SK-N-MC (cell line): ENCODE measurements around the gene TAF3.

Experiments used
- EZH2 ChIP-seq: fragments of 200-600 bp; sonication (generic); IDR thresholded peaks from one replicate; pipeline ENCODE4 v1.6.1; 2017; ENCODE audit warnings: antibody characterized with exemption
- POLR2AphosphoS5 ChIP-seq: IDR thresholded peaks from 2 replicates; pipeline ENCODE4 v1.6.1; 2012; ENCODE audit warnings: mild to moderate bottlenecking, low read depth, low read length, borderline replicate concordance

GRCh38 chr10:7942859-7943258 is 124.6 kb downstream of the TAF3 start:
- TF ChIP-seq EZH2 (no peak), POLR2AphosphoS5 (no peak)
